HG03045 (cell line): ENCODE results near the gene PATL1.
A peak's percentile ranks its signal among the peaks of the same experiment; 100 is the strongest.
"Not testable (repeated sequence)": the region's sequence is repeated elsewhere in the genome, so short reads cannot be mapped to it uniquely, and the experiment has no call there.

Experiments
- ATAC-seq: cut with Tn5 transposase; IDR thresholded peaks from one replicate; pipeline ENCODE4 v1.9.1; 2021; ENCODE audit warnings: mild to moderate bottlenecking, moderate library complexity; ENCODE audit not compliant: unreplicated experiment

PATL1 gene, protein sequence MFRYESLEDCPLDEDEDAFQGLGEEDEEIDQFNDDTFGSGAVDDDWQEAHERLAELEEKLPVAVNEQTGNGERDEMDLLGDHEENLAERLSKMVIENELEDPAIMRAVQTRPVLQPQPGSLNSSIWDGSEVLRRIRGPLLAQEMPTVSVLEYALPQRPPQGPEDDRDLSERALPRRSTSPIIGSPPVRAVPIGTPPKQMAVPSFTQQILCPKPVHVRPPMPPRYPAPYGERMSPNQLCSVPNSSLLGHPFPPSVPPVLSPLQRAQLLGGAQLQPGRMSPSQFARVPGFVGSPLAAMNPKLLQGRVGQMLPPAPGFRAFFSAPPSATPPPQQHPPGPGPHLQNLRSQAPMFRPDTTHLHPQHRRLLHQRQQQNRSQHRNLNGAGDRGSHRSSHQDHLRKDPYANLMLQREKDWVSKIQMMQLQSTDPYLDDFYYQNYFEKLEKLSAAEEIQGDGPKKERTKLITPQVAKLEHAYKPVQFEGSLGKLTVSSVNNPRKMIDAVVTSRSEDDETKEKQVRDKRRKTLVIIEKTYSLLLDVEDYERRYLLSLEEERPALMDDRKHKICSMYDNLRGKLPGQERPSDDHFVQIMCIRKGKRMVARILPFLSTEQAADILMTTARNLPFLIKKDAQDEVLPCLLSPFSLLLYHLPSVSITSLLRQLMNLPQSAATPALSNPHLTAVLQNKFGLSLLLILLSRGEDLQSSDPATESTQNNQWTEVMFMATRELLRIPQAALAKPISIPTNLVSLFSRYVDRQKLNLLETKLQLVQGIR

DNA sequence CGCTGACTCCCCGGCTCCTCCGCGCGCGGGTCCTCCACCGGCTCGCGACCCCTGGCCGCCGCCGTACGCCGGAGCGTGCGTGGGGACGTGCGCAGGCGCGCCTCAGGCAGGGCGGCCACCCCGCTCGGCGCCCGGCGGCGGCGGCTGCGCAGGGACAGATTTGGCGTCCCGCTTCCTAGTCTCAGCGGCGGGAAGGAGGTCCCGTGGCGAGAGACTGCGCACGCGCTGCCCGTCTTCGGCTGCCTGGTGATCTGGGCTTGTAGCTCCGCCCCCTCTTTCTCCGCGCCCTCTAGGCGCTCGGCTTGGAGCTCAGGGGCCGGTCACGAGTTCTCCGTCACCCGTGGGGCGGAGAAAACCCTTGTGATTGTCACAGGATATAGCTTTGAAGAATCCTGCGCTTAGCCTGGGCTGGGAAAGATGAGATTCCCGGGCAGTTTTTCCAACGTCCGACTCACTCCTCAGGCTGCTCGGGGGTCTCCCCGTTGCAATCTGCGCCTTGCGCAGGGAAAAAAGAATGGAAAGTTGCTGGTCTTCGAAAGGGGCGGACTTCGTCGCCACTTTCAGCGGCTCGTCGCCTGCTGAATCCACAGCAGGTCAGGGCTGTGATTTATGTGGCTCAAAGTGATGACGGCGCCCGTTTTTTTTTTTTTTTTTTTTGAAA, at the start of gene PATL1:
TSS of gene PATL1 (minus strand) at position 88 of the 661 bp plus-strand sequence. CDS start 142 bp downstream, outside the sequence.
- ATAC-seq = peak; percentile 95

DNA sequence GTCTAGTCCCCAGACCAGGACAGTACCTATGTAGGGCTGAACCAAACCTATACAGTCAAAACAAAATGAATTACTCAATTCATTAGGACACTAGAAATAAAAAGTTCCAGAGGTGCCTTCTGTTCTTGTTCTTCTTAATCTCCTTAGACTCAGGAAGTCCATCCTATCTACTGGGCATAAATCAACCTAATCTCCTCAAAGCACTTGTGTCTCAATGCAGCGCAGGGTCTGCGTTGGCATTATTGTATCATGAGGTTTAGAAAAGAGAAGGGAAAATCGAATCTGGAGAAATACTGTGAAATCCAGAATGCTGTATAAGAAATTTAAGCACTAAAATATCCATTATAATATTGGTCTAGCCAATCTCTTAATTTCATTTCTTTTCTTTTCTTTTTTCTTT, 47.2 kb upstream of the PATL1 start:
- no peak for ATAC-seq

DNA sequence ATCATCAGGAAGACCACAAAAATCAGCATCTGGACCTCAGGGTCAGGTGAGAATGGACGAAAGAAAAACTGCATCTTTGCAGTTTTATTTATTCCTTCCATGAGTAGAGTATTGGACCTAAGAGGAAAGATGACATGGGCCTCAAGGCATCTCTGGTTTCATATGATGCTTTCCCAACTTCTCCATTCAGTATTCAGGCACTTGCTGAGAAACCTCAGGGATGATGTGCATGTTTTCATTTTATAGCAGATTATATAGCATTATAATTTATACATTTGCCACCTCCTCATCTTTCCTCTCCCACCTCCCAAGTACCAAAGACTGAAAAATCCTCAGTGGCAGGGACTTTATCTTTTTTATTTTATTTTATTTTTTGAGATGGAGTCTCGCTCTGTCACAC, 44.9 kb upstream of the PATL1 start, which contains the start of gene OR10V1:
TSS of gene OR10V1 (minus strand) at position 101 of the 400 bp plus-strand sequence. CDS start at position 101, 0 bp downstream.
- no peak for ATAC-seq

DNA sequence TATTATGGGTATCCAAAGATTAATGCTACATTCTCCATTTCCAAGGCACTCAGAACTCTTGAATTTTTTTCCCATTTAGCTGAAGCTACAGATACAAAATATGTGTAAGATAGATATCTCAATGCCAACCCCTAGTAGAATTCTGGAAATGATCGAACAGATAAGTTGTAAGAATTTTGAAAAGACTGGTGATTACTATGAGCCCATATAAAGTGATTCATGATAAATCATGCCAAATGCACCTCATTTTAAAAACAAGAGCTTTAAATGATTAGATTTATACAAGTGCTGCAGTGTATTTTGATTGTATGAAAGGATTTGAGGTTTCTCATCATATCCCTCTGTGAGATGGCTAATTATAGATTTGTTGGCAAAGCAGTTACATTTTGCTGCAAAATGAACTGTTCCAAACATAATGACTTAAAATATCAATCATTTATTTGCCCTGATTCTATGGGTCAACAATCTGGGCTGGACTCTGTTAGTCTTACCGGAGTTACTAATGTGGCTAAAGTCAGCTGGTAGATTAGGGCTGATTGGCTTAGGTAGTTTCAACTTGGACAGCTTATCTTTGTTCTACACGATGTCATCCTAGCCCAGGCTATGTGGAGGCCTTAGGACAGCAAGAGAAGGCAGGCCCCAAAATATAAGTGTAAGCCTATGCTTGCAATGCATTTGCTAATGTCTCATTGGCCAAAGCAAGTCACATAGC, 41.5 kb upstream of the PATL1 start:
- no peak for ATAC-seq

DNA sequence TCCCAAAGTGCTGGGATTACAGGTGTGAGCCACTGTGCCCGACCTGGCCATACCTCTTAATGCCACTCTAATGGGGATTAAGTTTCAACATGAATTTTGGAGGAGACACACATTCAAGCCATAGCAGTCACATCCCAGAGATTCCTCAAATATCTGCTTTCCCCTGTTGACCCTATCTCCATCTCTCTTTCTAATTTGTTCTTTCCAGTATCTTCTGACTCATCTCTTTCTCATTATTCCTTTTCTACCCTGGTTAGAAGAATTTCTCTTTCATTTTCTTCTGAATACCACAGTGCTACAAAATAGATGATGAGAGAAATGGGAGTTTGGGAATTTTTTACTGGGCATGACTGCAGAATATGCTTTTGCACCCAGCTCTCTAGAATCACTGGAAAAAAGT, 39.7 kb upstream of the PATL1 start:
- ATAC-seq = no peak

DNA sequence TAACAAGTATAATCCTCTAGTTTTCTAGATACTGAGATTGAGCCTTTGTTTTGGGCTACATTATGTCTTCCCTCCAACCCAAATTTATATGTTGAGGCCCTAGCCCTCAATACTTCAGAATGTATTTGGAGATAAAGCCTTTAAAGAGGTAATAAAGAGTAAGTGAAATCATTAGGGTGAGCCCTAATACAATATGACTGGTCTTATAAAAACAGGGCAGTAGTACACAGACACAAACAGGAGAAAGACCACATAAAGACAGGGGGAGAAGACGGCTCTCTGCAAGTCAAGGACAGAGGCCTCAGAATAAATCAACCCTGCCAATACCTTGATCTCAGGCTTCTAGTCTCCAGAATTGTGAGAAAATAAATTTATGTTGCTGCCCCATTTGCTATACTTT, 38.5 kb upstream of the PATL1 start:
- ATAC-seq = no peak

DNA sequence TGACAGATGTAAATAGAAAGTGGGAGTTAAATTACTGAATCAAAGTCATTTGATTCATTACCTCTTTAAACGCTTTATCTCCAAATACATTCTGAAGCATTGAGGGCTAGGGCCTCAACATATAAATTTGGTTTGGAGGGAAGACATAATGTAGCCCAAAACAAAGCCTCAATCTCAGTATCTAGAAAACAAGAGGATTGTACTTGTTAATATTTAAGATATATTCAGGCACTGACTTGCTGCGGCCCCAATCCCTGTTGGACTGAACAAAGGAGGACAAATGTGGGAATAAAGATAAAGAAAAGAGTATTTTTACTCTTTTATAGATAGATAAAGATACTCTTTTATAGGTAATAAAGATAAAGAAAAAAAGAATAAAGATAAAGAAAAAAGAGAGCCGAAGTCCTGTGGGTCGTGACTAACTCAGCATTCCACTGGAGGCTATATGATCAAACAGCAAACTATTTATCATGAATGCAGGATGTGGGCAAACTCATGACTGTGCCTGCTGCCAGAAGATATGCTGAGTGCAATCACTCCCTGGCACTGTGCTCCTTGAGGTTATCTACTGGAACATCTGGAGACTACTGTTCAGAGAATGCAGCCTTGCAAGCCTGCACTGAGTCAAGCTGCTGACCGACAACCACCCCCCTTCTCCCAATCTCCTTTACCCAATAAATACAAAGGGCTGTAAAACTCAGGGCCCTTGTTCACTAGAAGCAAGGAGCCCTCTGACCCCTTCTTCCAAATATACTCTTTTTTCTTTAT, 37.9 kb upstream of the PATL1 start:
- no peak for ATAC-seq

DNA sequence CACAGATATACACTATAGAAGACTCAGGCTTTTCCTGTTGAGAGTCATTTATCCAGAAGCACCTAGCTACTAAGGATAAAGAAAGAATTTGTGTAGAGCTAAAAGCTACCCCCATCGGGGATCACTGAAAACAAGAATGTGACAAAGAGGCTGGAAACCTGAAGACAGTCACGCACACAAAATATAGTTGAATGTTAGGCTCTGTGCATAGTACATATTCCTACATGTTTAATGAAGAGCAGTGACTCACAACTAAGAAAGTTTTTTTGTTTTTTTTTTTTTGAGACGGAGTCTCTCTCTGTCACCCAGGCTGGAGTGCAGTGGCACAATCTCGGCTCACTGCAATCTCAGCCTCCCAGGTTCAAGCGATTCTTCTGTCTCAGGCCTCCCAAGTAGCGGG, 36.5 kb upstream of the PATL1 start:
- no peak for ATAC-seq

DNA sequence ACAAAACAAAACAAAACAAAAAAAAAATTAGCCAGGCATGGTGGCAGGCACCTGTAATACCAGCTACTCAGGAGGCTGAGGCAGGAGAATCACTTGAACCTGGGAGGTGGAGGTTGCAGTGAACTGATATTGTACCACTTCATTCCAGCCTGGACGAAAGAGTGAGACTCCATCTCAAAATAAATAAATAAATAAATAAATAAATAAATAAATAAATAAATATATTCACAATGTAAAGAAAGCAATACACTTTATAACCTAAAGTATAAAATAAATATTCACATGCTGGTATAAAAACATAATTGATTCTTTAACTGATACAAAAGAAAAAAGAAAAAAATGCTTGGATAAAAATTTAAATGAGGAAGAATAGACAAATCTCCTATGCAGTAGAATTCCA, 34.7 kb upstream of the PATL1 start:
- ATAC-seq = not testable (repeated sequence)

DNA sequence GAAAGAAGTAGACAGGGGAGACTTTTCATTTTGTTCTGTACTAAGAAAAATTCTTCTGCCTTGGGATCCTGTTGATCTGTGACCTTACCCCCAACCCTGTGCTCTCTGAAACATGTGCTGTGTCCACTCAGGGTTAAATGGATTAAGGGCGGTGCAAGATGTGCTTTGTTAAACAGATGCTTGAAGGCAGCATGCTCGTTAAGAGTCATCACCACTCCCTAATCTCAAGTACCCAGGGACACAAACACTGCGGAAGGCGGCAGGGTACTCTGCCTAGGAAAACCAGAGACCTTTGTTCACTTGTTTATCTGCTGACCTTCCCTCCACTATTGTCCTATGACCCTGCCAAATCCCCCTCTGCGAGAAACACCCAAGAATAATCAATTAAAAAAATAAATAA, 31.3 kb upstream of the PATL1 start:
- not testable (repeated sequence) for ATAC-seq

DNA sequence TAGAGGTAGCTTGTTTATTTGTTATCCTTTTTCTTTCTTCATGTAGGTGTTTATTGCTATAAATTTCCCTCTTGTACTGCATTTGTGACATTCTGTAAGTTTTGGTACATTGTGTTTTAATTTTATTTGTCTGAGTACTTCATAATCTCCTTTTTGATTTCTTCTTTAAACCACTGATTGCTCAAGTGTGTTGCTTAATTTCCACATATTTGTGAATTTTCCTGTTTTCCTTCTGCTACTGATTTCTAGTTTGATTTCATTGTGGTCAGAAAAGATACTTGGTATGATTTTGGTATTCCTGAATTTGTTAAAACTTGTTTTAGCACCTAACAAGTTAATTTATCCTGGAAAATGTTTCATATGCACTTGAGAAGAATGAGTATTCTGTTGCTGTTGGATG, 29.7 kb upstream of the PATL1 start:
- no peak for ATAC-seq

DNA sequence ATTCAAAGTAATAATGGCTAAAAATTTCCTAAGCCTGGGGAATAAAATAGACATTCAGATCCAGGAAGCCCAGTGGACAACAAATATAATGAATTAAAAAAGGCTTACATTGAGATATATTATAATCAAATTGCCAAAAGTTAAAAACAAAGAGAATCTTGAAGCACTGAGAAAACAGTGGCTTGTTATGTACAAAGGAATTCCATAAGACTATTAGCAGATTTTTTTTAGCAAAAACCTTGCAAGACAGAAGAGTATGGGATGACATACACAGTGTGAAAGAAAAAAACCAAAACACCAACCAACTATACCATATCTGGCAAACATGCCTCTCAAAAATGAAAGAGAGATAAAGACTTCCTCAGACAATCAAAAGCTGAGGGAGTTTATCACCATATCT, 24.1 kb upstream of the PATL1 start:
- ATAC-seq = no peak

DNA sequence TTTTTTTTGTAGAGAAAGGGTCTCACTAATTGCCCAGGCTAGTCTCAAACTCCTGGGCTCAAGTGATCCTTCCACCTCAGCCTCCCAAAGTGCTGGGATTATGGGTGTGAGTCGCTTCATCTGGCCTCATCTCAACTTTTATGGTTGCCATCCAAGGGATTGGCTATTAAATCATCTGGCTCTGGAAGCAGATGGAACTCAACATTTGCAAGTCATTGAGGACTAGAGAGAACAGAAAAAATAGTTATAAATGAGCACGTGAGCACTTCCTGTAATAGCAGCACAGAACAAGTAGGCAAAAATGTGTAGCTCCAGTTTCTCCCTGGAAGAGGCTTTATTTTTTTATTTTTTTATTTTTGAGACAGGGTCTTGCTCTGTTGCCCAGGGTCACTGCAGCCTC, 22.3 kb upstream of the PATL1 start:
- no peak for ATAC-seq

DNA sequence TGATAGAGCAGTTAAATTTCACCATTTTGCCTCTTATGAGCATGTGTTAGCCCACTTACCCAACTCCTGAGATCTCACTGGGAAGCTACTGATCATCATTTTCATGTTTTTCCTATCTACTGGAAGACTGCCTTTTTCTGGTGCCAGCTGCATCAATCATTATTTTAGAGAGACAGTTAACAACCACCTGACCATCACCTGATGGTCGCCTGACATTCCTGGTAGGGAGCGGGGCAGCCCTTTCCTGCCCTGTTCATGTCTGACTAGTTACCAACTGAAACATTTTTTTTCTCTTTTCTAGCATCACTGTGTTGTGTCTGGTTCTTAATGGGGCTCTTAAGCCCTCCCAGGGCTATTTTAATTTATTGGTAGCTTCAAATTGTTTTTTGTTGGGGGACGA, 20.2 kb upstream of the PATL1 start:
- no peak for ATAC-seq

DNA sequence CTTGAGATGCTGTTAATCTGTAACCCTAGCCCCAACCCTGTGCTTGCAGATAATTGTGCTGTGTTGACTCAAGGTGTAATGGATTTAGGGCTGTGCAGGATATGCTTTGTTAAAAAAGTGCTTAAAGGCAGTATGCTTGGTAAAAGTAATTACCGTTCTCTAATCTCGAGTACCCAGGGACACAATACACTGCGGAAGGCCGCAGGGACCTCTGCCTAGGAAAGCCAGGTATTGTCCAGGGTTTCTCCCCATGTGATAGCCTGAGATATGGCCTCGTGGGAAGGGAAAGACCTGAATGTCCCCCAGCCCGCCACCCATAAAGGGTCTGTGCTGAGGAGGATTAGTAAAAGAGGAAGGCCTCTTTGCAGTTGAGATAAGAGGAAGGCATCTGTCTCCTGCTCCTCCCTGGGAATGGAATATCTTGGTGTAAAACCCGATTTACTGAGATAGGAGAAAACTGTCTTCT, 12.5 kb upstream of the PATL1 start:
- not testable (repeated sequence) for ATAC-seq

DNA sequence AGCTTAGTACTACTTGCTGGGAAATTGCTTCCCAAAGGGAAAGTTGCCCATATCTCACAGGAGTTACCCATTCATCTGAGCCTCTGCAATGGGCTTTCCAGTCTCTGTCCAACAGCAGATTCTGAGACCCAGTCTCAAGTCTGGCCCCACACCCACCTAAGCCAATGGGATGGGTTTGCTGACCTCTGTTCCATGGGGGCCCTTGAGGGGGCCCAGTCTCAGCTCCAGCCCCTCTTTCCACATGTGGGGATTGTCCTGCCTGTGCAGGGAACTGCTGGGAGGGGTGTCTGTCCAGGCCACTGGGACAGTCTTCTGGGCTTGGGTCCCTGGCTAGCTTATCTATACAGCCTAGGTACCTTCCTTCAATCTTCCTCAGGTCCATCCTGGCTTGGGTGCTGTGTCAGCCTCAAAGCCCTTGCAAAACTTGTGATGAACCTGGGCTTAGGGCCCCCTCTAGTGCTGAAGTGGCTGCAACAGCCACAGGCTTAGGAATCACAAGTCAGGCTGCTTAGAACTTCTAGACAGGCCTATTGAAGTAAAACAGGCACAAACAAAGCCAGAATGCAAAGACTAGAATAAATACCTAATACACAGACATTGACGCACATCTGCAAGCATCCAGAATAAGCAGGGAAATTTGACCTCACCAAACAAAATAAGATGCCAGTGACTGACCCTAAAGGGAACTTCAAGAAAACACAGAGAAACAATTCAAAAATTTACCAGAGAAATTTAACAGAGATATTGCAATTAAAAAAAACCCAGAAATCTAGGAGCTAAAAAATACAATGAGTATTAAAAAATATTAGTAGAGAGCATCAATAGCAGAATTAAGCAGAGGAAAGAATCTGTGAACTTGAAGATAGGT, 11.7 kb upstream of the PATL1 start:
- peak; percentile 83 for ATAC-seq

DNA sequence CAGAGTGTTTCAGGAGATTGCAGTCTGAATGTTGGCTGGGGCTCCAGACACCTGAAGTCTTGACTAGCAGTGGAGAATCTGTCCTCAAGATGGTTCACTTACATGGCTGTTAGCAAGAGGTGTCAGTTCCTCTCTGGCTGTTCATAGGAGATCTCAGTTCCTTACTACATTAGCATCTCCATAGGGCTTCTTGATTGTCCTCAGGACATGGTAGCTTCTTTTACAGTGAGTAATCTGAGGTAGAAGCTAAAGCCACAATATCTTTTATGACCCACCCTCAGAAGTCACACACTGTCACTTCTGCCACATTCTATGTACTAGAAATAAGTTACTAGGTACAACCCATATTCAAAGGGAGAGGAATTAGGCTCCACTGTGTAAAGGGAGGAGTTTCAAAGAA, 10.5 kb upstream of the PATL1 start:
- no peak for ATAC-seq

DNA sequence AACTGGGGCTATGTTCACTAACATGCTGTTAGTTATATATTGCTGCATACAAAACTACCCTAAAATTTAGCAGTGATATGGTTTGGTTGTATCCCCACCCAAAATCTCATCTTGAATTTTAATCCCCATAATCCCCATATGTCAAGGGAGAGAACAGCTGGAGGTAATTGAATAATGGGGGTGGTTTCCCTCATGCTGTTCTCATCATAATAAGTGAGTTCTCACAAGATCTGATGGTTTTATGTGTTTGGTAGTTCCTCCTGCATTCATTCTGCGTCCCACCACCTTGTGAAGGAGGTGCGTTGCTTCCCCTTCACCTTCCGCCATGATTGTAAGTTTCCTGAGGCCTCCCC, 10.0 kb upstream of the PATL1 start:
- no peak for ATAC-seq

DNA sequence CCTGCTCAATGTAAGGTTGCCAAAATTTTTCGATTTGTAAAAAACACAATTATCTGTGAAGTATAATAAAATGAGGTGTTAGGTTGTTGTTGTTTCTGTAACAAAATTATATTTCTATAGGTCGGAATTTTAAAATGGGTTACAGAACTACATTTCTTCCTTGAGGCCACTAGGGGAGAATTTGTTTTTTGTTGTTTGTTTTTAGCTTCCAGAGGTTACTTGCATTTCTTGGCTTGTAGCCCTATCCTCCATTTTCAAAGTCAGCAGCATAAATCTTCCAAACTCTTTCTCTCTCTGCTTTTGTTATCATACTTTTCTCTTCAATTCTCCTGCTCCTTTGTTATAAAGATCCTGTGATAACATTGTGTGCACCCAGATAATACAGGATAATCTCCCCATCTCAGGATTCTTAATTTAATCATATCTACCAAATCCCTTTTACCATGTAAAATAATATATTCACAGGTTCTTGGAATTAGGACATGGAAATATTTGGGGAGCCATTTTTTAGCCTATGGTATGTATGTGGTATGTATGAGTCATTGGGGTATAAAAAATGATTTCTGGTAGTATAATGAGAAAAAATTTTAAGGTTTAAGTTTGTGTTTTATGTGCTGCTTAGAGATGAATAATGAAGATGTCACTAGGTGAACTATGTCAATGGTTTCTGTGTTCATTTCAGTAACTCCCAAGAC, 9.4 kb upstream of the PATL1 start:
- ATAC-seq = no peak
